H1 (cell line): Measurements from ENCODE around the gene DIP2C. TPM values are rescaled to one million over a fixed set of nuclear protein-coding genes. Genes with fewer than 3 reads are reported as not detected.

ENCODE experiments used
- CTCF ChIA-PET: fragments of 300-600 bp; sonication (Branson Sonifier 250); formaldehyde crosslinking; loops from one replicate; lab custom pipeline; 2021; ENCODE audit not compliant: partially characterized antibody; lab: Charles Lee
- POLR2A ChIA-PET: fragments of 300-600 bp; sonication (Branson Sonifier 250); formaldehyde crosslinking; loops from one replicate; lab custom pipeline; 2021; ENCODE audit warnings: inconsistent platforms; ENCODE audit not compliant: partially characterized antibody; lab: Charles Lee
- DNase-seq, 2 experiments: peaks; one replicate each; pipeline versions ENCODE4 v3.0.0 to v3.0.0-alpha.2; 2010 to 2022; ENCODE audit warnings: low spot score in 2 of 2, low read depth in 1 of 2, mixed read lengths in 1 of 2
- FAIRE-seq: peaks from 2 replicates; lab custom pipeline; 2011; peaks lifted over from hg19 to GRCh38; lab: Jason Lieb, UNC
- H2AFZ ChIP-seq: 2 replicates; pipeline ENCODE4 v1.8.1; 2012; ENCODE audit warnings: low read length, inconsistent platforms
- H2AK5ac ChIP-seq: 2 replicates; pipeline ENCODE4 v1.6.1; 2013; ENCODE audit warnings: low read depth, low read length
- H2BK120ac ChIP-seq: replicated peaks from 2 replicates; pipeline ENCODE3; 2013; ENCODE audit warnings: low read depth, low read length, inconsistent platforms
- H2BK12ac ChIP-seq: 2 replicates; pipeline ENCODE4 v1.6.1; 2013; ENCODE audit warnings: low read depth, low read length
- H2BK15ac ChIP-seq: 2 replicates; pipeline ENCODE4 v1.6.1; 2013; ENCODE audit warnings: low read length
- H2BK20ac ChIP-seq: 2 replicates; pipeline ENCODE4 v1.6.1; 2013; ENCODE audit warnings: low read length
- H2BK5ac ChIP-seq: 2 replicates; pipeline ENCODE4 v1.6.1; 2013; ENCODE audit warnings: low read depth, low read length
- H3K14ac ChIP-seq: 2 replicates; pipeline ENCODE4 v1.6.1; 2013; ENCODE audit warnings: inconsistent platforms; ENCODE audit not compliant: insufficient read length
- H3K18ac ChIP-seq: 2 replicates; pipeline ENCODE4 v1.6.1; 2013; ENCODE audit warnings: low read length; ENCODE audit errors: extremely low read depth
- H3K23ac ChIP-seq: 2 replicates; pipeline ENCODE4 v1.6.1; 2013; ENCODE audit warnings: inconsistent platforms; ENCODE audit not compliant: insufficient read length
- H3K23me2 ChIP-seq: 2 replicates; pipeline ENCODE4 v1.6.1; 2013; ENCODE audit warnings: low read depth, low read length
- H3K27ac ChIP-seq: 2 replicates; pipeline ENCODE4 v1.6.1; 2011; ENCODE audit warnings: low read depth, low read length, inconsistent platforms
- H3K27me3 ChIP-seq, 4 experiments: replicated peaks in 1 of 4; 1 replicate in 1 of 4; 2 replicates in 3 of 4; pipeline versions ENCODE4 v1.6.1 to v1.8.1; 2011 to 2013; ENCODE audit warnings: low read length in 3 of 4, mild to moderate bottlenecking in 3 of 4, inconsistent platforms in 2 of 4, mixed read lengths in 2 of 4, moderate library complexity in 1 of 4; ENCODE audit not compliant: control insufficient read depth in 3 of 4, insufficient read depth in 3 of 4; ENCODE audit errors: extremely low read depth in 1 of 4
- H3K36me3 ChIP-seq, 4 experiments: 2 replicates each; pipeline versions ENCODE4 v1.6.1 to v1.8.1; 2011 to 2013; ENCODE audit warnings: mild to moderate bottlenecking in 4 of 4, low read length in 3 of 4, moderate library complexity in 2 of 4, control low read depth in 1 of 4, inconsistent platforms in 1 of 4; ENCODE audit not compliant: insufficient read depth in 4 of 4, control insufficient read depth in 2 of 4
- H3K4ac ChIP-seq: replicated peaks from 2 replicates; pipeline ENCODE3; 2013; ENCODE audit warnings: low read length, low read depth, mixed read lengths, inconsistent platforms; ENCODE audit not compliant: insufficient read length
- H3K4me1 ChIP-seq, 4 experiments: replicated peaks in 1 of 4; 1 replicate in 1 of 4; 2 replicates in 3 of 4; pipeline versions ENCODE4 v1.6.1 to v1.8.1; 2011 to 2013; ENCODE audit warnings: low read length in 3 of 4, inconsistent platforms in 2 of 4, mixed read lengths in 1 of 4; ENCODE audit not compliant: insufficient read depth in 4 of 4, control insufficient read depth in 3 of 4
- H3K4me2 ChIP-seq, 2 experiments: 2 replicates each; pipeline versions ENCODE4 v1.6.1 to v1.8.1; 2011 to 2013; ENCODE audit warnings: low read depth in 2 of 2, low read length in 2 of 2, control low read depth in 1 of 2, inconsistent platforms in 1 of 2, mild to moderate bottlenecking in 1 of 2; ENCODE audit not compliant: insufficient read depth in 1 of 2
- H3K4me3 ChIP-seq, 4 experiments: fragments of 200-600, 300-600 bp in 1 of 4; sonication (generic), shearing (Covaris generic), sonication (Bioruptor Twin) in 1 of 4; 2 replicates each; pipeline versions ENCODE4 v1.5.1 to v1.8.1; 2011 to 2016; ENCODE audit warnings: low read length in 4 of 4, low read depth in 3 of 4, control low read depth in 2 of 4, inconsistent platforms in 2 of 4, mild to moderate bottlenecking in 2 of 4, mixed read lengths in 1 of 4, moderate library complexity in 1 of 4; ENCODE audit not compliant: insufficient read depth in 2 of 4; ENCODE audit errors: extremely low read depth in 1 of 4
- H3K56ac ChIP-seq: replicated peaks from 2 replicates; pipeline ENCODE3; 2013; ENCODE audit warnings: low read depth, mild to moderate bottlenecking, mixed read lengths, low read length, inconsistent platforms; ENCODE audit not compliant: insufficient read length
- H3K79me1 ChIP-seq: 2 replicates; pipeline ENCODE4 v1.6.1; 2013; ENCODE audit warnings: low read depth, low read length, control low read depth
- H3K79me2 ChIP-seq, 2 experiments: 2 replicates each; pipeline versions ENCODE4 v1.6.1 to v1.8.1; 2012 to 2013; ENCODE audit warnings: low read length in 2 of 2, mild to moderate bottlenecking in 2 of 2, inconsistent platforms in 1 of 2; ENCODE audit not compliant: insufficient read depth in 2 of 2, control insufficient read depth in 1 of 2
- H3K9ac ChIP-seq, 4 experiments: replicated peaks in 1 of 4; 1 replicate in 1 of 4; 2 replicates in 3 of 4; pipeline versions ENCODE4 v1.6.1 to v1.8.1; 2011 to 2013; ENCODE audit warnings: low read depth in 3 of 4, low read length in 3 of 4, control low read depth in 2 of 4, mild to moderate bottlenecking in 2 of 4, moderate library complexity in 2 of 4, inconsistent platforms in 1 of 4; ENCODE audit errors: extremely low read depth in 1 of 4
- H3K9me3 ChIP-seq, 2 experiments: 2 replicates each; pipeline versions ENCODE4 v1.6.1 to v1.8.1; 2012 to 2013; ENCODE audit warnings: mild to moderate bottlenecking in 2 of 2, moderate library complexity in 2 of 2, control low read depth in 1 of 2, inconsistent platforms in 1 of 2, low read depth in 1 of 2, low read length in 1 of 2, mixed read lengths in 1 of 2; ENCODE audit not compliant: insufficient read depth in 2 of 2
- H4K20me1 ChIP-seq, 2 experiments: replicated peaks in 1 of 2; 2 replicates each; pipeline versions ENCODE3 to v1.8.1; 2011 to 2013; ENCODE audit warnings: inconsistent platforms in 2 of 2, low read length in 2 of 2, mild to moderate bottlenecking in 1 of 2; ENCODE audit not compliant: insufficient read depth in 2 of 2, control insufficient read depth in 1 of 2
- H4K5ac ChIP-seq: 2 replicates; pipeline ENCODE4 v1.6.1; 2013; ENCODE audit warnings: low read length, low read depth, mixed read lengths, inconsistent platforms; ENCODE audit not compliant: insufficient read length
- H4K8ac ChIP-seq: 2 replicates; pipeline ENCODE4 v1.8.0; 2013; ENCODE audit warnings: mild to moderate bottlenecking, moderate library complexity, low read length, inconsistent platforms; ENCODE audit not compliant: insufficient read depth; ENCODE audit errors: extremely low read depth
- H4K91ac ChIP-seq: replicated peaks from 2 replicates; pipeline ENCODE3; 2013; ENCODE audit warnings: low read length, mixed read lengths, inconsistent platforms; ENCODE audit not compliant: insufficient read length
- BCL11A ChIP-seq, 2 experiments: IDR thresholded peaks; one replicate each; pipeline ENCODE4 v1.6.1; 2011; ENCODE audit warnings: low read depth in 2 of 2, low read length in 2 of 2, mild to moderate bottlenecking in 2 of 2
- BRCA1 ChIP-seq: IDR thresholded peaks from 2 replicates; pipeline ENCODE4 v1.6.1; 2012; ENCODE audit warnings: low read depth, low read length, improper control_type of control experiment
- CTBP2 ChIP-seq: IDR thresholded peaks from 2 replicates; pipeline ENCODE4 v1.7.0; 2011; ENCODE audit warnings: borderline replicate concordance, mild to moderate bottlenecking, moderate library complexity, mixed read lengths, low read length; ENCODE audit not compliant: insufficient read depth, insufficient read length
- GABPA ChIP-seq: IDR thresholded peaks from 2 replicates; pipeline ENCODE4 v1.6.1; 2011; ENCODE audit warnings: mild to moderate bottlenecking, low read length, moderate library complexity, borderline replicate concordance; ENCODE audit not compliant: insufficient read depth
- KDM4A ChIP-seq: IDR thresholded peaks from one replicate; pipeline ENCODE4 v1.7.1; 2012; ENCODE audit warnings: low read depth, mild to moderate bottlenecking, moderate library complexity, low read length, inconsistent platforms; ENCODE audit not compliant: severe bottlenecking
- POLR2AphosphoS5 ChIP-seq: IDR thresholded peaks from 2 replicates; pipeline ENCODE4 v1.6.1; 2011; ENCODE audit warnings: low read depth, low read length
- RFX5 ChIP-seq: IDR thresholded peaks from 2 replicates; pipeline ENCODE4 v1.6.1; 2011; ENCODE audit warnings: low read depth, low read length, improper control_type of control experiment, borderline replicate concordance
- RNF2 ChIP-seq: fragments of 200-900, 300-1000 bp; sonication (generic); IDR thresholded peaks from 2 replicates; pipeline ENCODE4 v1.7.1; 2016; ENCODE audit warnings: borderline replicate concordance, low read depth, mild to moderate bottlenecking, antibody characterized with exemption, low read length; ENCODE audit not compliant: poor library complexity, severe bottlenecking; ENCODE audit errors: missing control alignments
- SAP30 ChIP-seq: fragments of 300-600 bp; sonication (generic); IDR thresholded peaks from 2 replicates; pipeline ENCODE4 v1.7.1; 2012; ENCODE audit warnings: low read length, moderate library complexity, mild to moderate bottlenecking, inconsistent platforms; ENCODE audit not compliant: insufficient read depth, insufficient replicate concordance
- TAF1 ChIP-seq: IDR thresholded peaks from 2 replicates; pipeline ENCODE4 v1.6.1; 2011; ENCODE audit warnings: mild to moderate bottlenecking, low read depth, low read length
- WGBS, 2 experiments: shearing (Covaris generic) in 1 of 2; methylation state at CpG; one replicate each; pipeline versions ENCODE4 v1.1.6 to v1.1.7; 2013 to 2015; ENCODE audit warnings: low lambda C conversion rate in 2 of 2, mixed read lengths in 2 of 2, inconsistent platforms in 1 of 2, low coverage in 1 of 2, missing lambda C conversion rate in 1 of 2; ENCODE audit not compliant: insufficient replicate concordance in 2 of 2, insufficient coverage in 1 of 2, insufficient read length in 1 of 2; ENCODE audit errors: extremely low coverage in 1 of 2, missing lambda C conversion rate in 1 of 2; 5-methylcytosine and 5-hydroxymethylcytosine counted together
- polyA plus RNA-seq, 7 experiments: library from polyadenylated mRNA; depleted of rRNA in 3 of 7; stranded (reverse) in 5 of 7; unstranded in 2 of 7; fragments of >200 nt in 5 of 7; fragments of 200-250 nt in 2 of 7; gene quantifications; 1 replicate in 5 of 7; 2 replicates in 1 of 7; 4 replicates in 1 of 7; pipeline versions ENCODE4 v1.2.1 to v1.2.3, GENCODE V29; 2011 to 2013; ENCODE audit warnings: missing spikeins in 2 of 7, mixed read lengths in 2 of 7
- total RNA-seq: library from RNA; stranded (reverse); fragmentation: NEBNext Ultra II Directional; extraction: Animal tissue kit (Norgen Biotek cat#: 25700); gene quantifications from 2 replicates; pipeline ENCODE4 v1.2.1, GENCODE V29; 2021
- TF ChIP-seq, protein P1 (sequence below): IDR thresholded peaks from 2 replicates; pipeline ENCODE4 v1.6.1; 2012; ENCODE audit warnings: inconsistent platforms
- TF ChIP-seq, protein P2 (sequence below): IDR thresholded peaks from 2 replicates; pipeline ENCODE4 v1.6.1; 2011; ENCODE audit warnings: low read depth, mild to moderate bottlenecking, low read length; ENCODE audit not compliant: insufficient read depth

Gene DIP2C
- total and polyA plus RNA-seq, 2 of the 8 experiments (the other 6 are each of a cell fraction or from before 2014, with no cell fraction given), result 3.8 to 9.3 TPM

DNA sequence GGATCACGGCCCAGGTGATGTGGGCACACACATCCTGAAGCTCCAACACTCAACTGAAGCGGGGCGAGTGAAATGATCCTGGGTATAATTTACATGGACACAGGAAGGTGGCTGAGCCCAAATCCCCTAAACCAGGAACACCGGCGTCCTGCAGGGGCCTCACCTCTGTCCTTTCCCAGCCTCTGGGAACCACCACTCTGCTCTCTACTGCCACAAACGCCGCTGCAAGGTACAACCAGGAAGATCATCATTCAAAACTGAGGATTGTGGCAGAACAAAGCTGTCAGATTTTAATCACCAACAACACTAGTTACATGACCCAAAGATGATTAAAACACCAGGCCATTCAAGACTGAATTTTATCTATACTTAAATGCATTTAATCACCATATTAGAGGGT, 104.0 kb downstream of the DIP2C start:
- peaks cover 5% of the 10 kb centered on the region for H3K79me1 ChIP-seq
- H3K79me2 ChIP-seq, result peaks cover 0 to 8% of the 10 kb centered on the region in 2 experiments; a peak in 1 of 4 replicates
- CTCF ChIA-PET, result interaction anchor here (0.7 to 1.6 kb wide), 8 partner anchors 10 to 144 kb away, joined by 3 to 4 read pairs (median 3); no protein-coding TSS in a partner anchor
- no peak for TF ChIP-seq POLR2AphosphoS5
- TF ChIP-seq, protein P1, sequence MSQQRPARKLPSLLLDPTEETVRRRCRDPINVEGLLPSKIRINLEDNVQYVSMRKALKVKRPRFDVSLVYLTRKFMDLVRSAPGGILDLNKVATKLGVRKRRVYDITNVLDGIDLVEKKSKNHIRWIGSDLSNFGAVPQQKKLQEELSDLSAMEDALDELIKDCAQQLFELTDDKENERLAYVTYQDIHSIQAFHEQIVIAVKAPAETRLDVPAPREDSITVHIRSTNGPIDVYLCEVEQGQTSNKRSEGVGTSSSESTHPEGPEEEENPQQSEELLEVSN, result no peak
- TF ChIP-seq SAP30, result no peak
- TF ChIP-seq KDM4A, result no peak
- TF ChIP-seq, protein P2, sequence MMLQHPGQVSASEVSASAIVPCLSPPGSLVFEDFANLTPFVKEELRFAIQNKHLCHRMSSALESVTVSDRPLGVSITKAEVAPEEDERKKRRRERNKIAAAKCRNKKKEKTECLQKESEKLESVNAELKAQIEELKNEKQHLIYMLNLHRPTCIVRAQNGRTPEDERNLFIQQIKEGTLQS, result no peak
- TF ChIP-seq CTBP2, result no peak
- TF ChIP-seq BCL11A (IDR thresholded peaks at IDR 0.05; ENCODE audit: low read depth in 2 of 2, low read length in 2 of 2), result no peak
- no peak for TF ChIP-seq GABPA
- TF ChIP-seq TAF1, result no peak
- TF ChIP-seq RNF2, result no peak
- TF ChIP-seq BRCA1, result no peak
- no peak for TF ChIP-seq RFX5

More for the DNA sequence above, 104.0 kb downstream of the DIP2C start:
- no peak for DNase-seq
- no peak overlapping the region for H3K27ac ChIP-seq
- no peak overlapping the region for H3K9ac ChIP-seq
- H2AFZ ChIP-seq, result no peak overlapping the region
- H3K4me3 ChIP-seq, result no peak overlapping the region
- no peak overlapping the region for H2BK20ac ChIP-seq
- H3K23me2 ChIP-seq, result no peaks in the 10 kb centered on the region
- FAIRE-seq, result peak; percentile 79
- no peaks in the 10 kb centered on the region for H3K9me3 ChIP-seq
- WGBS, 2 experiments, result 67% methylated on average over 7 of the region's 7 CpGs; no CpG with 5 or more reads in 1 of the 2 experiments
- H4K8ac ChIP-seq, result no peak overlapping the region
- POLR2A ChIA-PET, result no interaction called here
- H4K5ac ChIP-seq, result no peak overlapping the region
- H2BK15ac ChIP-seq, result no peak overlapping the region
- H4K91ac ChIP-seq, result no peak overlapping the region
- no peaks in the 10 kb centered on the region; a peak in 1 of 7 replicates for H3K27me3 ChIP-seq
- H4K20me1 ChIP-seq, result peaks cover 1 to 7% of the 10 kb centered on the region in 2 experiments
- H2BK12ac ChIP-seq, result no peak overlapping the region
- no peak overlapping the region for H3K4me2 ChIP-seq
- H3K4ac ChIP-seq, result no peak overlapping the region
- no peak overlapping the region for H3K56ac ChIP-seq
- no peak overlapping the region for H2BK120ac ChIP-seq
- no peak overlapping the region for H3K23ac ChIP-seq
- H3K18ac ChIP-seq, result no peak overlapping the region
- no peak overlapping the region for H2BK5ac ChIP-seq
- H3K36me3 ChIP-seq, result no peaks in the 10 kb centered on the region
- no peak overlapping the region for H2AK5ac ChIP-seq
- no peak overlapping the region for H3K14ac ChIP-seq
- H3K4me1 ChIP-seq, result no peaks in the 10 kb centered on the region
